GM10266 (cell line): ENCODE data around the gene TAPBPL.

Experiments used
- DNase-seq: peaks from one replicate; pipeline ENCODE4 v3.0.0; 2012; ENCODE audit errors: extremely low spot score
- CTCF ChIP-seq: IDR thresholded peaks from 2 replicates; pipeline ENCODE4 v1.5.1; 2012; ENCODE audit warnings: mild to moderate bottlenecking, low read depth; ENCODE audit not compliant: control insufficient read depth, insufficient read depth; ENCODE audit errors: missing control alignments

TAPBPL gene

GRCh38 chr12:6451348-6452244, at the start of gene TAPBPL:
TAPBPL (plus strand) TSS chr12:6452042; CDS start chr12:6452249, 207 bp downstream.
- TF ChIP-seq CTCF: no peak
- peak; percentile 73 for DNase-seq

- no peak for DNase-seq
- TF ChIP-seq CTCF: no peak
Measured at GRCh38 chr12:6404390-6404789, 47.5 kb upstream of the TAPBPL start.

- DNase-seq: no peak
- no peak for TF ChIP-seq CTCF
Measured at GRCh38 chr12:6405963-6406362, 45.9 kb upstream of the TAPBPL start.

GRCh38 chr12:6407236-6407954, 44.4 kb upstream of the TAPBPL start:
- no peak for DNase-seq
- TF ChIP-seq CTCF: no peak

- TF ChIP-seq CTCF: no peak
- DNase-seq: no peak
Measured at GRCh38 chr12:6416596-6416995, 35.2 kb upstream of the TAPBPL start.

DNA sequence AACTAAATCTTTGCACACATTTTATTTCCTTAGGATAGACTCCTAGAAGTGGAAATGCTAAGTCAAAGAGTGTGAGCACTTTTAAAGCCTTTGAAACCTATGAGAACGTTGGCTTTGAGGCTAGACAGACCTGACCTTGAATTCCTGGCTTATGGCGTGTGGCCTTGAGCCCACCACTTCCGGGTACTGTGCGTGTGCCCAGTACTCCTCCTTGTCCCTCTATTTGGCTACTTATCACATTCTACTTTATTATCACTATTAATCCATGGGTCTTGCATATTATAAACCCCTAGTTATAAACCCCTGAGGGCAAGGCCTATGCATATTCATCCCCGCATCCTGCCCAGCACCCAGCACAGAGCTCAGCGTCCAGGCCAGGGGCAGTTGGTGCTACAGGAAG, 33.0 kb upstream of the TAPBPL start:
- TF ChIP-seq CTCF: no peak
- DNase-seq: no peak

DNA sequence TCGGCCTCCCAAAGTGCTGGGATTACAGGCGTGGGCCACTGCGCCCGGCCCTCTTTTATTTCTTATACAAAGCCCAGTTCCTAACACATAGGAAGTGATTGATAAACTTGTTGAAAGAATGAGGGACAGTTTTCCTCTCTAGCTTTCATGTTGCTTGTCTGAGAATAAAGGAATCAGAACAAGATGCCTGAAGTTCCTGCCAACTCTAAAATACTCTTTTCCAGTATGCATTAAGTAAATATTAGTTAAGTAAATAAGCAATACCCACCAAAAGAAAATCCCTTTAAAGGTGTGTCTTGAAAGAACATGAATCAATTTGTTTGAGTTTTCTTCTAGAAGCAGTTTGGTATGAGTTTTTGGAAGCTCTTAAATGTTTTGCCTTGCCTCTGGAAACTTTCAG, 31.5 kb upstream of the TAPBPL start:
- DNase-seq: no peak
- no peak for TF ChIP-seq CTCF
